H1 (cell line): ENCODE data around the gene GBA2. TPM values are rescaled to one million over a fixed set of nuclear protein-coding genes. Genes with fewer than 3 reads are reported as not detected.
A peak's percentile ranks its signal among the peaks of the same experiment; 100 is the strongest.

Source experiments
- ASH2L ChIP-seq: fragments of 200-600, 300-600 bp; sonication (generic); IDR thresholded peaks from one replicate; pipeline ENCODE4 v1.7.1; 2017; ENCODE audit warnings: low read length
- CEBPB ChIP-seq: IDR thresholded peaks from 2 replicates; pipeline ENCODE4 v1.6.1; 2012; ENCODE audit warnings: low read depth, low read length
- CHD1 ChIP-seq: IDR thresholded peaks from 2 replicates; pipeline ENCODE4 v1.6.1; 2012; ENCODE audit warnings: low read depth, low read length, improper control_type of control experiment
- CREB1 ChIP-seq: IDR thresholded peaks from 2 replicates; pipeline ENCODE4 v1.6.1; 2012; ENCODE audit warnings: inconsistent platforms
- CTCF ChIP-seq, 3 experiments: IDR thresholded peaks; 1 replicate in 2 of 3; 2 replicates in 1 of 3; pipeline versions ENCODE4 v1.5.1 to v1.6.1; 2011; ENCODE audit warnings: low read length in 3 of 3, mild to moderate bottlenecking in 3 of 3, inconsistent platforms in 2 of 3, low read depth in 1 of 3, moderate library complexity in 1 of 3; ENCODE audit not compliant: insufficient read depth in 1 of 3; ENCODE audit errors: control extremely low read depth in 1 of 3
- EGR1 ChIP-seq: IDR thresholded peaks from 2 replicates; pipeline ENCODE4 v1.6.1; 2011; ENCODE audit warnings: low read depth, low read length, borderline replicate concordance
- GABPA ChIP-seq: IDR thresholded peaks from 2 replicates; pipeline ENCODE4 v1.6.1; 2011; ENCODE audit warnings: mild to moderate bottlenecking, low read length, moderate library complexity, borderline replicate concordance; ENCODE audit not compliant: insufficient read depth
- JUN ChIP-seq: IDR thresholded peaks from 2 replicates; pipeline ENCODE4 v1.6.1; 2011; ENCODE audit warnings: low read depth, mild to moderate bottlenecking, improper control_type of control experiment, low read length
- MAFK ChIP-seq: IDR thresholded peaks from 2 replicates; pipeline ENCODE4 v1.6.1; 2012; ENCODE audit warnings: low read depth, mild to moderate bottlenecking, improper control_type of control experiment, low read length
- MAX ChIP-seq: IDR thresholded peaks from 2 replicates; pipeline ENCODE4 v1.6.1; 2012; ENCODE audit warnings: inconsistent platforms
- NRF1 ChIP-seq: IDR thresholded peaks from 2 replicates; pipeline ENCODE4 v1.6.1; 2011; ENCODE audit warnings: mild to moderate bottlenecking, low read depth, low read length, improper control_type of control experiment
- PHF8 ChIP-seq: fragments of 200-600 bp; sonication (generic); conservative IDR thresholded peaks from 2 replicates; pipeline ENCODE4 v1.7.1; 2012; ENCODE audit warnings: low read depth, mild to moderate bottlenecking, inconsistent platforms, low read length, moderate library complexity
- POLR2AphosphoS5 ChIP-seq: IDR thresholded peaks from 2 replicates; pipeline ENCODE4 v1.6.1; 2011; ENCODE audit warnings: low read depth, low read length
- RBBP5 ChIP-seq: IDR thresholded peaks from 2 replicates; pipeline ENCODE4 v1.7.1; 2012; ENCODE audit warnings: low read depth, mild to moderate bottlenecking, inconsistent platforms, low read length, moderate library complexity, borderline replicate concordance
- RNF2 ChIP-seq: fragments of 200-900, 300-1000 bp; sonication (generic); IDR thresholded peaks from 2 replicates; pipeline ENCODE4 v1.7.1; 2016; ENCODE audit warnings: borderline replicate concordance, low read depth, mild to moderate bottlenecking, antibody characterized with exemption, low read length; ENCODE audit not compliant: poor library complexity, severe bottlenecking; ENCODE audit errors: missing control alignments
- SAP30 ChIP-seq: fragments of 300-600 bp; sonication (generic); IDR thresholded peaks from 2 replicates; pipeline ENCODE4 v1.7.1; 2012; ENCODE audit warnings: low read length, moderate library complexity, mild to moderate bottlenecking, inconsistent platforms; ENCODE audit not compliant: insufficient read depth, insufficient replicate concordance
- SUZ12 ChIP-seq: fragments of 200-600 bp; sonication (generic); IDR thresholded peaks from 2 replicates; pipeline ENCODE4 v1.6.1; 2012; ENCODE audit warnings: mild to moderate bottlenecking, inconsistent platforms, low read length, moderate library complexity, mixed read lengths
- TAF1 ChIP-seq: IDR thresholded peaks from 2 replicates; pipeline ENCODE4 v1.6.1; 2011; ENCODE audit warnings: mild to moderate bottlenecking, low read depth, low read length
- TAF7 ChIP-seq: optimal IDR thresholded peaks from 2 replicates; pipeline ENCODE3; 2011; ENCODE audit warnings: low read depth, mild to moderate bottlenecking, inconsistent platforms, low read length, moderate library complexity, borderline replicate concordance
- TEAD4 ChIP-seq: IDR thresholded peaks from 2 replicates; pipeline ENCODE4 v1.6.1; 2012; ENCODE audit warnings: low read depth, low read length, inconsistent platforms, mixed read lengths
- YY1 ChIP-seq: IDR thresholded peaks from 2 replicates; pipeline ENCODE4 v1.6.1; 2011; ENCODE audit warnings: low read depth, mild to moderate bottlenecking, low read length
- polyA plus RNA-seq, 7 experiments: library from polyadenylated mRNA; depleted of rRNA in 3 of 7; stranded (reverse) in 5 of 7; unstranded in 2 of 7; fragments of >200 nt in 5 of 7; fragments of 200-250 nt in 2 of 7; gene quantifications; 1 replicate in 5 of 7; 2 replicates in 1 of 7; 4 replicates in 1 of 7; pipeline versions ENCODE4 v1.2.1 to v1.2.3, GENCODE V29; 2011 to 2013; ENCODE audit warnings: missing spikeins in 2 of 7, mixed read lengths in 2 of 7
- total RNA-seq: library from RNA; stranded (reverse); fragmentation: NEBNext Ultra II Directional; extraction: Animal tissue kit (Norgen Biotek cat#: 25700); gene quantifications from 2 replicates; pipeline ENCODE4 v1.2.1, GENCODE V29; 2021

The GBA2 gene
- total and polyA plus RNA-seq, 2 of the 8 experiments (the other 6 are each of a cell fraction or from before 2014, with no cell fraction given): 64.2 to 71.9 TPM

- TF ChIP-seq CTCF (IDR thresholded peaks at IDR 0.05; ENCODE audit: control extremely low read depth in 1 of 3, insufficient read depth in 1 of 3, low read depth in 1 of 3, low read length in 3 of 3) (no peak), SAP30 (no peak), EGR1 (no peak), CHD1 (no peak), CEBPB (no peak), SUZ12 (no peak), PHF8 (peak; percentile 95), RNF2 (no peak), YY1 (no peak), TEAD4 (no peak), MAX (no peak), JUN (no peak), RBBP5 (peak; percentile 82; the same call in 1 of the 2 replicates), POLR2AphosphoS5 (no peak; the same call in 1 of the 2 replicates), CREB1 (peak; percentile 72; the same call in 1 of the 2 replicates), TAF7 (peak; percentile 20), ASH2L (peak; percentile 45), NRF1 (no peak), MAFK (no peak), TAF1 (0 out of 2 replicates have a peak, but pooled peaks have one; percentile 48), GABPA (peak; percentile 85; the same call in 1 of the 2 replicates)
Observed at GRCh38 chr9:35748858-35749514, at the start of gene GBA2, which contains the start of gene RGP1 (continued).
